Osteocyte (in vitro differentiated cells): ENCODE measurements around the gene NCR2. TPM values are rescaled to one million over a fixed set of nuclear protein-coding genes. Genes with fewer than 3 reads are reported as not detected.

Experiments used
- DNase-seq: peaks from one replicate; pipeline ENCODE4 v3.0.0; 2021; ENCODE audit warnings: mixed read lengths; ENCODE audit not compliant: unreplicated experiment; ENCODE audit errors: extremely low spot score
- H3K27ac Mint-ChIP-seq: one replicate; pipeline ENCODE4 v1.8.0; 2021; ENCODE audit warnings: mild to moderate bottlenecking, mixed read lengths; ENCODE audit not compliant: unreplicated experiment
- H3K27me3 Mint-ChIP-seq: one replicate; pipeline ENCODE4 v1.8.0; 2021; ENCODE audit warnings: mixed read lengths; ENCODE audit not compliant: unreplicated experiment
- H3K36me3 Mint-ChIP-seq: one replicate; pipeline ENCODE4 v1.8.0; 2021; ENCODE audit warnings: mixed read lengths; ENCODE audit not compliant: unreplicated experiment
- H3K4me1 Mint-ChIP-seq: one replicate; pipeline ENCODE4 v1.8.0; 2021; ENCODE audit warnings: mixed read lengths; ENCODE audit not compliant: unreplicated experiment
- H3K4me3 Mint-ChIP-seq: one replicate; pipeline ENCODE4 v1.8.0; 2021; ENCODE audit warnings: mild to moderate bottlenecking, moderate library complexity, mixed read lengths; ENCODE audit not compliant: unreplicated experiment
- H3K9me3 Mint-ChIP-seq: one replicate; pipeline ENCODE4 v1.8.0; 2021; ENCODE audit warnings: mixed read lengths; ENCODE audit not compliant: unreplicated experiment
- CTCF ChIP-seq: fragments of 200-600 bp; sonication (generic); IDR thresholded peaks from 2 replicates; pipeline ENCODE4 v1.5.0; 2021; ENCODE audit warnings: antibody characterized with exemption, mild to moderate bottlenecking, moderate library complexity
- total RNA-seq: library from RNA; stranded (reverse); gene quantifications from 2 replicates; pipeline ENCODE4 v1.2.1, GENCODE V29; 2021

The NCR2 gene
- total RNA-seq, 1 donor from 2014 or later: not detected

DNA sequence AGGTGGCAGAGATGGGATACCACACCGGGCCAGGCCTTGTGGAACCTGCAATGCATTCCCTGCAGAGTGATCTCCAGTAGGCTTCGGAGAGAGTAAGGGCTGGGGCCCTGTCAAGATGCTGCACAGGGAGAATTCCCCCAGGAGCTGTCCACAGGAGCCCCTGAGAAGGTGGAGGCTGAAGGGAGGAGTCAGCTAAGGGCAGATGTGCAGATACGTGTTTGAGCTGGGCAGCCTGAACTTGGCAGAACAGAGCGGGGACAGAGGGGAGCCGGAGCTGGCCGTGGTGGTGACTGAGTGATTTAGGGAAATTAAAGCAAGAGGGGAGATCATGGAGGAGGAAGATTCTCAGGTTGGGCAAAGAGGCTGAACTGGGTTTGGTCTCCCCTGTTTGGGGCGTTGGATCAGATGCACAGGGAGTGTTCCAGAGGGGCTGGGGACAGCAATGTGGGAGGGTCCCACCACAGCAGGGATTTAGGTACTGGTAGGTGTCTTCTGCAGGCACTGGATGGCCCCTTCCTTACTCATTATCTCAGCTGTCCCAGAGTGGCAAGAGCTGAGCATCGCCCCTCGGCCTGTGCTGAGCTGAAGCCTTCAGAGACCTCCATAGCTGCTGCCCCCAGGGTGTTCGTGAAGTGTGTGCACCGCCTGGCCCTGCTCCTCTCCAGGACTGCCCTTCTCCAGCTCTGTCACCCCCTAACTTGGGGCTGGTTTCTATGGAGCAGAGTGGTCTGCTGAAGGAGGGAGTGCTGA, 3.8 kb upstream of the NCR2 start:
- Mint-ChIP-seq H3K36me3 (no peaks in the 10 kb centered on the region), H3K27me3 (peaks cover 67% of the 10 kb centered on the region), H3K4me3 (no peak overlapping the region), H3K9me3 (no peaks in the 10 kb centered on the region), H3K4me1 (no peaks in the 10 kb centered on the region), H3K27ac (no peak overlapping the region)
- DNase-seq: peak; percentile 65
- no peak for TF ChIP-seq CTCF

- Mint-ChIP-seq H3K36me3 (no peaks in the 10 kb centered on the region), H3K27ac (no peak overlapping the region)
- DNase-seq: peak; percentile 74
Measured at GRCh38 chr6:41332241-41332640, 3.2 kb upstream of the NCR2 start.

GRCh38 chr6:41332842-41333736, 2.3 kb upstream of the NCR2 start:
- Mint-ChIP-seq H3K27ac (no peak overlapping the region), H3K9me3 (no peaks in the 10 kb centered on the region), H3K4me3 (no peak overlapping the region), H3K4me1 (no peaks in the 10 kb centered on the region), H3K27me3 (peaks cover 66% of the 10 kb centered on the region), H3K36me3 (no peaks in the 10 kb centered on the region)
- no peak for TF ChIP-seq CTCF
- DNase-seq: peak; percentile 77

More at GRCh38 chr6:41332241-41332640, 3.2 kb upstream of the NCR2 start:
- Mint-ChIP-seq H3K27me3 (peaks cover 66% of the 10 kb centered on the region), H3K4me3 (no peak overlapping the region), H3K9me3 (no peaks in the 10 kb centered on the region), H3K4me1 (no peaks in the 10 kb centered on the region)
- TF ChIP-seq CTCF: no peak

DNA sequence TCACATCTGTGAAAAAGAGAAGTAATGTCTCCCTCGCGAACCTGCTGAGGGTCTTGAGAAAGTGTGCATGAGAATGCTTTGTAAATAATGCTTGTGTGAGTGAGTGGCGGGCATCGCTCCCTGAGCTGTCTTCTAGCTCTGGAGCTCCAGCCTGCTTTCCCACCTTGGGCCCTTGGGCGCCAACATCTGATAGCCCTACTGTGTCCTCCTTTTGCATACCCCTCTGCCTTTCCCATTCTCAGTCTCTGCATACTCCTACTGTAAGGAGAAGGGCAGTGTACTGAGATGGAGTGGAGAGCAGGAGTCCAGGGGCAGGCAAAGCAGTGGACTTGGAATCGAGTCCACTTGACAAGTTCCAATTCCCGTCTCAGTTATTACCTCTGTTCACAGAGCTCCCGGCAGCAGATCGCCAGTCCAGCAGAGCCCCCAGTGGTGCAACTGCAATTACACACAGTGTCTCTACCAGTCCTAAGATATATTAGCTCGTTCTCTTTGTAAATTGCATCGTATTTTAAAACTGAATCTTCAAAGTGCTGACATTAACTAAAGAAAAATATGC, 847 bp upstream of the NCR2 start:
- H3K4me3 Mint-ChIP-seq: no peak overlapping the region
- no peak for DNase-seq
- TF ChIP-seq CTCF: peak; percentile 31
- H3K27ac Mint-ChIP-seq: no peak overlapping the region
- H3K9me3 Mint-ChIP-seq: no peaks in the 10 kb centered on the region
- no peaks in the 10 kb centered on the region for H3K36me3 Mint-ChIP-seq
- no peaks in the 10 kb centered on the region for H3K4me1 Mint-ChIP-seq
- peaks cover 65% of the 10 kb centered on the region for H3K27me3 Mint-ChIP-seq

GRCh38 chr6:41335943-41336342, 535 bp downstream of the NCR2 start:
- Mint-ChIP-seq H3K36me3 (no peaks in the 10 kb centered on the region), H3K9me3 (no peaks in the 10 kb centered on the region), H3K27ac (no peak overlapping the region), H3K4me3 (no peak overlapping the region), H3K27me3 (peaks cover 61% of the 10 kb centered on the region), H3K4me1 (no peaks in the 10 kb centered on the region)
- no peak for DNase-seq
- TF ChIP-seq CTCF: no peak
